Fibroblast of peridontal ligament (primary cell): Measurements from ENCODE around the gene WNT9B.

Experiments used
- DNase-seq: peaks from one replicate; pipeline ENCODE4 v3.0.0-alpha.2; 2010; ENCODE audit errors: extremely low read depth

The WNT9B gene

DNA sequence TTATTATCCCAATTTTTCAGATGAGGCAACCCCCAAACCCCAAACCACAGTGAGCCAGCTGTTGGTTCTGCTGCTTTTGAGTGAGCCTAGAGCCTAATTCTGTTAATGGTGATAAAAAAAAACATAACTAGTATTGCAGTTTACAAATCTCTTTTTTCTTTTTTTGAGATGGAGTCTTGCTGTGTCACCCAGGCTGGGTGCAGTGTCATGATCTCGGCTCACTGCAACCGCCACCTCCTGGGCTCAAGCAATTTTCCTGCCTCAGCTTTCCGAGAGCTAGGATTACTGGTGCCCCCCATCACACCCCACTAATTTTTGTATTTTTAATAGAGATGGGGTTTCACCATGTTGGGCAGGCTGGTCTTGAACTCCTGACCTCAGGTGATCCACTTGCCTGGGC lies 3.1 kb downstream of the WNT9B start:
- no peak for DNase-seq

DNA sequence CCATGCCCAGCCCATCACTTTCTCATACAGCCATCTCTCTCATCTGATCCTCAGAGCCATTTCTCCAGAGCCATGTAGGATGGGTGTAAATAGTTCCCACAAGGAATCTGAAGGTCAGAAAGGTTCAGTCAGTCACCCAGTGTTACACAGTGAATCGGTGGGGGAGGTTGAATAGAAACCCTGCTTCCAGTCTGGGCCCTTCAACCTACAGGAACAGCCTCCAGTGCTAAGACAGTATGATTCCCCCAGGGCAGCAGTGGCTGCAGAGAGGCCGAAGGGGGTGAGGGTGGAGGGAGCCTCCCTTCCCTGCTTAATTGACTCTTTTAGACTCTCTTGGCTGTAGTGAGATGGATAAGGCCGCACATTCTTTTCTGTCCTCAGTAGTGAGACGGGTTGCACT lies 3.6 kb downstream of the WNT9B start:
- DNase-seq = no peak

DNA sequence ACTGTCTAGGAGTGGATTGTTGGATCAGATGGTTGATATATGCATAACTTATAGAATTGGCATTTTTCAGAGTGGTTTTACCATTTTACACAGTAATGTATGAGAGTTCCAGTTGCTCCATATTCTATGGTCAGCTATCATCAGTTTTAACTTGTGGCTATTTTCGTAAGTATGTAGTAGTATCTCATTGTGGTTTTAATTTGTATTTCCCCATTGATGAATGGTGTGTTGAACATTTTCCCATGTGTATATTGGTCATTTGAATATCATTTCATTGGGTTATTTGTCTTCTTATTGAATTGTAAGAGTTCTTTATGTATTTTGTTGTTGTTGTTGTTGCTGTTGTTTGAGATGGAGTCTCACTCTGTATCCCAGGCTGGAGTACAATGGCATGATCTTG lies 6.2 kb downstream of the WNT9B start:
- no peak for DNase-seq

DNA sequence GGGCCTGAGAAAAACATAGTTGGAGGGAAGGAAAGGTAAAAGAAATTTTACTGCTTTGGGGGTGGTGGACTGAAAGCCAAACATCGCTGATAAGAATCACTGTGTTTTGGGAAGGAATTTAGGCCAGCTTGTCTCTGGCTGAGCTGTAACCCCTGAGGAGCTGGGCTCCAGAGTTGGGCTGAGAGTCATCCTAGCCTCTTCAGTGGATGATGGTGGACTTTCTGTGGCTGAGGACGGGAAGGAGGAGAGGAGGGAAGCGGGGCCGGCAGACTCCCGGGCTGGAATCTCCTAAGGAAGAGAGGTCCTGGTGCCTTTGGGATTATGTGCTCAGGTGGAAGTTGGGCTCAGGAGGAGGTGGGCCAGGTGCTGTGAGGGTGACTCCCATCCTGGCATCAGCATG lies 8.6 kb downstream of the WNT9B start:
- no peak for DNase-seq

DNA sequence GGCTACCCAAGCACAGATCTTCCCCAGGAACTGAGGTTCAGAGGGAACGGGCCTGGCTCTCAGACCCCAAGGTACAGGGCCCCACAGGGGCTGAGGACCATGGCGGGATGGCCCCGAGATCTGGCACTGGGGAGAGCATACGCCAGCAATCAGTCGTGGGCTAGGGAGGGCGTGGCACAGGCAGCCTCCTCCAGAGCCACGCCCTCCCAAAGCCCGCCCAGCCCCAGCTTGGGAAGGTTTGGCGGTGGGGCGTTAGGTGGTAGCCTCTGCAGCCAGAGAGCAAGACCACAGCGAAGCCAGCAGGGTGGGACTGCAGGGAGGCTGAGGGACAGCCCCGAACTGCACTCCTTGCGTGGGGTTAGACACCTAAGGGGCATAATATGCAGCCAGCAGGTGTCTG lies 11.6 kb downstream of the WNT9B start:
- DNase-seq = no peak

DNA sequence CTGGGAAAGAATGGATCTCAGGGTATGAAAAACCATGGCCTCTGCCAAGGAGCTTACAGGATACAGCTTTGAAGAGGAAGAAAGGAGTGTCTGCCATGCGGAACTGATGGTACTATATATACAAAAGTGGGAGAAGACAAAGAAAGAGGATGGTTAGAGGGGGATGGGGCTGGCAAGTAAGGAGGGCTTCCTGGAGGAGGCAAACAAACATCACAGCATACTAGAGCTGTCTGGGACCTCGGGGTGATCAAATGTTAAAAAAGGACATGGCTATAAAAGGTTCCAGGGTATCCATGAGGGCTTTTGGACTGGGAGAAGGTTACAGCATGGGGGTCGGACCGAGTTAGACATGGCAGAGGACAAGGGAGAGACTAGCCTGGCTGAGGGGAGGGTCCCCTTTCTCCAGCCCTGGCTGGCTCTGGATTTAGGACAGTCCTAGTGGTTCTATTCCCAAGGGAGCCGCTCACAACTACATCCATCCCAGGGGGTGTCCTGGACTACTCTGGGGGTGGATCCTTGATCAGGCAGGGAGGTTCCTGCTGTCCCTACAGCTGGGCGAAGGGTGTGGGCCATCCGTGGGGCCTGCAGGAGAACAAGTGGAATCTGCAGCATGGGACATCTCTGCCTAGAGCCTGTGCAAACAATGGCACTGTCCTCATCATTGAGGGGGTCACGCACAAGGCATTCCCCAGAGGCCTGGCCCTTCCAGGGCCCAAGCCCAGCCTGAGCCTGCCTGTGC lies 12.2 kb downstream of the WNT9B start:
- DNase-seq = no peak

DNA sequence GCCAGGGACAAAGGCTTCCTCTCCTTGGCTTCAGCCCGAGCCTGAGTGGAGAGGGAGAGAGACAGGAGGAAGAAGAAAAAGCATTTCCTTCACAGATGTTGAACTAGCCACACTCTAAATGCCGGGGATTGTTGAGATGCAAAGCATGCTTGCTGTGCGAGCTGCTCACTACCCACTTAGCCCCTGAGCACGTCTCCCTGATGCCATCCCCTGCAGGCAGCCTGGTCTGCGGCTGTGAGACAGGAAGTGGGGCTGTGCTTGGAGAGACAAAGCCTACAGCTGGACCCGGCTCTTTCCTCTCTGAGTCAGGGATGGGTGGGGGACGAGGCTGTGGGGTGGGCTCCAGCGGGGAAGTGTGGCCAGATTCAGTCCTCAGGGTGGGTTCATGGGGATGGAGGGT lies 13.7 kb downstream of the WNT9B start:
- peak; percentile 7 for DNase-seq

DNA sequence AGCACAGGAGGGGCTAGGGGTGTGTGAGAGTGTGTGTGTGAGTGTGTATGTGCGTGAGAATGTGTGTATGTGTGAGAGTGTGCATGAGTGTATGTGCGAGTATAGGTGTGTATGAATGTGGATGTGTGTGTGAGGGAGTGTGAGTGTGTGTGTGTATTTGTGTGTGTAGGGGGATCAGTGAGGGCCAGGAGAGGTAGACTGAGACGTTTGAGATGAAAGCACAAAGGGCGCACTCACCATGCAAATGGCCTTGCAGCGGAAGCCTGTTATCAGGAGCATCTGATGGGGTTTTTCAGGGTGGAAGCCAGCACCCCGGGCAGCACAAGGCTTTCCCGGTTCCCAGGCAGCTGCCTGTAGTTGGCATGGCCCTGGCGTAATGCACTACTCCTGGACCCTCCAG lies 14.9 kb downstream of the WNT9B start:
- no peak for DNase-seq

DNA sequence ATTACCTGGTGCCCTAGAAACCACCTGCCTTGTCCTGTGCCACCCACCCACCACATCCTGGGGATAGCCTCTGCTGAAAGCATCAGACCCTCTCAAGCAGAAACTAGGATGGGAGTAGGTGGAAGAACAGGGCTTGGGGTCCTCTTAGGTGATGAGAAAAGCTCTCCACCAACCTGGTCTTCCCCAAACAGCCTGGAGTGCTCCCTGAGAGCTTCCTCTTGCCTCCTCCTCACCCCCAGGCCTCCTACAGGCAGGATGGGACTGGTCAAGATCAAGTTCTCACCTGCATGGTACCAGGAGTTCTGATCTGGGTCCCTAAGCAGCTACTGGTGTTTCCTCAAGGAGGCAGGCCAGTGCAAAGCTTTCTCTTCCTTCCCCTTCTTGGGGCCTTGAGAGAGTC lies 15.4 kb downstream of the WNT9B start:
- no peak for DNase-seq

DNA sequence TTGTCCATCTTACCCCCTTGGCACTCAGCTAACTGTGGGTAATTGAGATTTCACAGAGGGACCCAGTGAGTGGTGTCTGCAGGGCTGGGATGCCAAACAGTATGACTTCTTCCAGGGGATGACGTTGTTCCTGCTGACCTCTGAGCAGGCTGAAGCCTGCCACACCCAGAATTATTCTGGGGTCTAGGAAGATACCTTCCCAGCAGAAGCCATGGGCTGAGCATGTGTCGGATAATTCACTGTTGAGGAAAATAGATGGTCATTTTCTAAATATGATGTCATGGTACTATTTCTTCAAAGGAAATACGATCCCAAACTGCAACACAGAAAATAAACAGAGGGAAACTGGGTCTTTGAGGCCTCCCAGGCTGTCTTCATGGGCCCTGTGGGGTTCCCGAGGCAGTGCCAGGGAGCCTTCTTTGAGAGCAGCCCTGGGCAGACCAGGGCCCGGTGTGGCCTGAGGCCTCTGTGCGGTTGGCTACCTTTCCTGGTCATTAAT lies 17.4 kb downstream of the WNT9B start:
- peak; percentile 24 for DNase-seq

DNA sequence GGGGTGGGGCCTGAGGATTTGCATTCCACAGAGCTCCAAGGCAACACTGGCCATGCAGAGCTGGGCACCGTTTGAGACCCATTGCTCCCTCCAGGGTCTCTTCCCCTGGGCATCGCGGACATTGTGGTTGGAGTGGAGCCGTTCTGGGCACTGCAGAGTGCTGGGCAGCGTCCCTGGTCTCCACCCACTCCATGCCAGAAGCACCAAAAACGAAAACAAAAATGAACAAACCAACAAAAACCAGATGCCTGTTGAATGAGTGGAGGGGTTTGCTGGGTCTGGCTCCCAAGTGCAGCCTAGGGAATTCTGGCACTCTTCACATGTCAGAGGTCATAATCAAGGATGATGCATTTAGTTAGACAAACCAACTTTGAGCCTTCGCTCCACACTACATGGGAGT lies 17.9 kb downstream of the WNT9B start:
- peak; percentile 47 for DNase-seq

DNA sequence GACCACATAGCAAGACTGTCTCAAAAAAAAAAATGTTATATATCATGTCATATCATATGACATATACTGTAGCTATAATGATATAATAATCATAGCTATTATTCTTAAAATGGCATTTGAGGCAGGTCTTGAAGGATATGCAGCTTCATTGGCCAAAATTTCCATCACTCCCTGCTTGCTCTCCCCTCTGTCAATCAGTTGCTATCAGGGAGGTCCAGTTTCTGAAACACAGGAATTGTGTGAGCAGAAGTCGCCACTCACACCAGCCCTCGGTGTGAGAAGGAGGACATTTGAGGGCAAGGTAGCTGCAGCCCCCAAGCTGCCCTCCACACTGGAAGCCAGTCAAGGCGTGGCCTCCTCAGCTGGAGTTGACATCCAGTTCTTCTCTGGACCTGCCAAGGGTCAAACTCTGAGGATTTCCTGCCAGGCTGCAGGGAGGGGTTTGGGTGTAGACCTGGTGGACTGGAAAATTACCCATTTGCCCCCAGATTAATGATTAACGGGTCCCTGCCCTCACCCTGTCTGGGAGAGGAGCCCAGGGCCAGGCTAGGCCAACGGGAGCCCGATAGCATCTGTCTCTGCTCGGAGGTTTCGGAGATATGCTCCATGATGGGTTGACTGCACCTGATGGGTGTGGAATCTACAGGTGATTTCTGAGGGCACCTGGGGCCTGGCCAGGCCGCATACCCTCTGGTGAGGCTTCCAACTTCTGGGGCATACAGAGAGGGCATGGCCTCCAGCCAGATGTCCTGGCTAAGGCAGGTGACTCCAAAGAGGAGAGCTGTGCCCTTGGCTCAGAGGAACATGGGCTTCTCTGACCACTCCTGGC lies 18.8 kb downstream of the WNT9B start:
- no peak for DNase-seq

DNA sequence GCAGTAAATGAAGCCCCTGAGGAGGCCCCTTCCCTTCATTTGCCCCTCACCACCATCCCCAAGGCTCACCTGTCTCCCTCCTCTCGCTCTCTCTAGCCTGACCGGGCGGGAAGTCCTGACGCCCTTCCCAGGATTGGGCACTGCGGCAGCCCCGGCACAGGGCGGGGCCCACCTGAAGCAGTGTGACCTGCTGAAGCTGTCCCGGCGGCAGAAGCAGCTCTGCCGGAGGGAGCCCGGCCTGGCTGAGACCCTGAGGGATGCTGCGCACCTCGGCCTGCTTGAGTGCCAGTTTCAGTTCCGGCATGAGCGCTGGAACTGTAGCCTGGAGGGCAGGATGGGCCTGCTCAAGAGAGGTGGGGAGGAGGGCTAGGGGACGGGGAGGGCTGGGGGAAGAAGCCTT lies 21.0 kb downstream of the WNT9B start:
- no peak for DNase-seq

DNA sequence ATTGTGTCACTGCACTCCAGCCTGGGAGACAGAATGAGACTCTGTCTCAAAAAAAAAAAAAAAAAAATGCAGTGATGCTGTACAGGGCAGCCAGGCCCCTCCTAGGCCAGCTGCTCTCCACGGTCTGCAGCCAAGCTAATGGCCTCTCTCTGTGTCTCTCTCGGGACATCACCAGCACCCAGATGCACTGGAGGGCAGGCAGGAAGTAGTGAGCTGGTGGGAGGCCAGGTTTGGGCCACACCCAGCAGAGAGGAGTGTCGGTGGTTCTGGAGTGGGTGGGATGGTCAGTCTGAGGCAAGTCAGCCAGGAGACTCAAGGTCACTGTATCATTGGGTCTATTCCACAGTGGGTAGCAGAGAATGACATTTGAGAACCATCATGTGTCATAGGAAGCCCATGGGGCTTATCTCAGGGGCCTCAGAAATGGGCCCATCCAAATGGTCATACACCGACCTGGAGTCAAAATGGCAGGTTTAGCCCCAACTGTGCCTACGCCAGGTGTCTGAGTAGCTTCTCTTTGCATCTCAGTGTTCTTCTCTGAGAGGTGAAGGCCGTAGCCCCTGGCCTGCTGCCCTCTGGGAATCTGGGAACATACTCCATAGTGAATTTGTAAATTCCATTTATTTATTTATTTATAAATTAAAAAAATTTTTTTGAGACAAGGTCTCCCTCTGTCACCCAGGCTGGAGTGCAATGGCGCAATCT lies 22.7 kb downstream of the WNT9B start:
- DNase-seq = no peak

DNA sequence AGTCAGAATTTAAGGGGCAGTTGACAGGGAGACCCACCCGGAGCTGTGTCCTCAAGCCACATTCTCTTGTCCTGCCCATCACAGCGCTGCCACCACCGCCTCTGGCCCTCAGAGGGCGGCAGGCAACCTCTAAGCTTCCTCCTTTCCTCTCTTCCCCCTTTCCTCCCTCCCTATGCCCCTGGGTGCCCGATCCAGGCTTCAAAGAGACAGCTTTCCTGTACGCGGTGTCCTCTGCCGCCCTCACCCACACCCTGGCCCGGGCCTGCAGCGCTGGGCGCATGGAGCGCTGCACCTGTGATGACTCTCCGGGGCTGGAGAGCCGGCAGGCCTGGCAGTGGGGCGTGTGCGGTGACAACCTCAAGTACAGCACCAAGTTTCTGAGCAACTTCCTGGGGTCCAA lies 23.5 kb downstream of the WNT9B start:
- DNase-seq = no peak

DNA sequence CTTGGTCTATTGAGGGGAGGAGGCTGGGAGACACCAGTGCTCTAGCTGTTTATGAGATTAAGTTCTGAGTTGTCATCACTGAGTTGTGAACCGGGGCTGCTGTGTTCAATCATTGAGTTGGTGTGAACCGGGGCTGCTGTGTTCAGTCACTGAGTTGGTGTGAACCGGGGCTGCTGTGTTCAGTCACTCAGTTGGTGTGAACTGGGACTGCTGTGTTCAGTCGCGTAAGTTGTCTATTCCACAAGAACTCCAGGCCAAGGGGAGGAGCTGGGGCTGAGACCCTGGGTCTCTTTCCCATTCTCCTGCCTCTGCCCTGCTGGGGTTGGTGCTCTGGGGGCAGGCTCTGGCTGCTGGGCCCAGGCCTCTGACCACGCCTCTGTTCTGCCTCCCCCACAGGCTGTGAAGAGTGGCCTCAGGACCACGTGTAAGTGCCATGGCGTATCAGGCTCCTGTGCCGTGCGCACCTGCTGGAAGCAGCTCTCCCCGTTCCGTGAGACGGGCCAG lies 24.5 kb downstream of the WNT9B start:
- DNase-seq = no peak

DNA sequence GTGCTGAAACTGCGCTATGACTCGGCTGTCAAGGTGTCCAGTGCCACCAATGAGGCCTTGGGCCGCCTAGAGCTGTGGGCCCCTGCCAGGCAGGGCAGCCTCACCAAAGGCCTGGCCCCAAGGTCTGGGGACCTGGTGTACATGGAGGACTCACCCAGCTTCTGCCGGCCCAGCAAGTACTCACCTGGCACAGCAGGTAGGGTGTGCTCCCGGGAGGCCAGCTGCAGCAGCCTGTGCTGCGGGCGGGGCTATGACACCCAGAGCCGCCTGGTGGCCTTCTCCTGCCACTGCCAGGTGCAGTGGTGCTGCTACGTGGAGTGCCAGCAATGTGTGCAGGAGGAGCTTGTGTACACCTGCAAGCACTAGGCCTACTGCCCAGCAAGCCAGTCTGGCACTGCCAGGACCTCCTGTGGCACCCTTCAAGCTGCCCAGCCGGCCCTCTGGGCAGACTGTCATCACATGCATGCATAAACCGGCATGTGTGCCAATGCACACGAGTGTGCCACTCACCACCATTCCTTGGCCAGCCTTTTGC lies 25.0 kb downstream of the WNT9B start:
- no peak for DNase-seq

DNA sequence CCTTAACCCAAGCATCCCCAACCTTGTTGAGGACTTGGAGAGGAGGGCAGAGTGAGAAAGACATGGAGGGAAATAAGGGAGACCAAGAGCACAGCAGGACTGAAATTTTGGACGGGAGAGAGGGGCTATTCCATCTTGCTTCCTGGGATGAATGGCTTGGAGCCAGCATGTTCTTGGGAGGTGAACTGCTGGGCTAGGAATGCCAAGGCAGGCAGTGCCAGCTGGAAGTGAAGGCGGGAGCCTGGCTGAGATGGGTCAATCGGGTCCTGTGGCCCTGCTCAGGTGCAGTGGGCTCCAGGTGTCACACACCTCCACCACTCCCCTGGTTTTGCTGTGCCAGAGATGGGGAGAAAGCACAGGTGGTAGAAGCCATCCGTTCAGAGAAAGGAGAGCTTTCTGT lies 25.5 kb downstream of the WNT9B start:
- no peak for DNase-seq

DNA sequence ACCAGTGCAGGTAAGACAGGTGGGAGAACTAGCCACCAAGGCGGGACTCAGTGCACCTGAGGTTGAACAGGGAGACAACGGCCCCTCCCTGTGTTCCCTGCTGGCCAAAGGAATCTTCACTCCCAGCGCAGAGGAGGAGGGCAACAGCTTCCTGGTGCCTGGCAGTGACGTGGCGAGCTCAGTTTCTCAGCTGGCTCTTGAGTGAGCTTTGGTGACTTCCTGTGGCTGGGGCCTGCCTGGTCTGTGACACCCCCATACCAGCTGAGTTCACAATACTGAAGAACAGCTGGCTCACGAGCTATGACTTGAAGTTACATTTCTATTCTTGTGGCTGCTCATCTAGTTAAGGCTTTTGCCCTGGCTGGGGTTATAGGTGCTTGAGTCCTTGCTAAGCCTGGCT lies 26.1 kb downstream of the WNT9B start:
- DNase-seq = no peak

DNA sequence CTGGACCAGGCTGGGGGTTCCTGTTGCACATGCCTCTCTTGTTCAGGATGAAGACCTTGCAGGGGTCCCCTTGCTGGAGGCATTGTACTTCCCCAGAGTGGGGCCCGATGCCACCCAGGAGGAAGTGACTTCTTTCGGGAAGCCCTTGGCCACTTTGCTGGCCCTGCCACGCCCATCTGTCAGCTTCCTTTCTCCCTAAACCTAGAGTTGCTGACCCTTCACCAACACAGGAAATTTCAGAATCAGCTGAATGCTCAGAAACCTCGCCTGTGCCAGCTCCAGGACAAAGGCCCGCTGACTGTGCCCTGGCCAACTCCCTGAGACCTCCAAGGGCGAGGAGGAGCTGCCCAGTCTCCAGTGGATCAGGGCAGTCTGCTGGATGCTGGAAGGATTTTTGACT lies 26.7 kb downstream of the WNT9B start:
- DNase-seq = no peak

DNA sequence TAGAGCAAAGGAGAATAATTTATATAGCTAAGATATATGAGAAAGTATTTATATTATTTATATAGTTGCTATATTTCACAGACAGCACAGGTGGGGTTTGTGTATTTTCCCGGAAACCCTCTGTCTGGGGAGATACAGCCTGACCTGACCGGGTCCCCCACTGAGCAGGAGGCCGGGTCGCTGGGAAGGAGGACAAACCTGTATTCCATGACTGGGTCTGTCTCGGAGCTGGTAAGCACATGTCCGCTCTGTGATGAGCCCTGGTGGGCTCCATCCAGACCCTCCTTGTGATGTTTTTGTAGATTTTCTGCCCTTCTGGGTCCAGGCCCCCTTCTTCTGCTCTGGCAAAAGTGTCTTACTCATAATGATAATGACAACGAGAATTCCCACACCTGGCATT lies 27.7 kb downstream of the WNT9B start:
- DNase-seq = no peak

DNA sequence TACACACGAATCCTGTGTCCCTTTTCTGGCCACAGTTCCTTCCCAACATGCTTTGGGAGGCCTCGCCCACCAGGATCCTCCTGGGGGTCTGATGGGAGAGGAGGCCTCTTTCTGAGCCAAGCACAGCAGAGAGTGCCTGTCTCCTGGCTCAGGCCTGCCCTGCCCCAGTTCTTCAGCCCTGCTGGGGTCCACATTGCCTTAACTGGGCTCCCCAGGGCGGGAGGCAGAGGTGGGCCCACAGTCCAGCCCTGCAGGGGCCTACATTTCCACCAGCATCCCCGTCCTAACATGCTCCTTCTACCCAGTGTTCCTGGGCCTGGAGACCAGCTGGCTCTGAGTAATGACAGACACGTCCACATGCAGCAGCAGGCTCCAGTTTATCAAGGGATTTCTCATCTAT lies 29.6 kb downstream of the WNT9B start:
- no peak for DNase-seq
